CD4-positive, alpha-beta T cell treated with Interleukin-4 for 1 hour (primary cell): Measurements from ENCODE around the gene NAP1L1.

ENCODE experiments used
- DNase-seq, 2 donors: peaks; one replicate each; pipeline ENCODE4 v3.0.0-alpha.2; 2020 to 2022

The NAP1L1 gene

GRCh38 chr12:76083904-76084862 is at the start of gene NAP1L1:
TSS of gene NAP1L1 (minus strand) at chr12:76084685. CDS start at chr12:76074219, 10,466 bp downstream.
- DNase-seq = peak; percentile 96 to 98

- DNase-seq = no peak
These were observed 43.1 kb upstream of the NAP1L1 start for GRCh38 chr12:76127588-76127987.

GRCh38 chr12:76124456-76124855 is 40.0 kb upstream of the NAP1L1 start:
- no peak for DNase-seq

GRCh38 chr12:76123259-76124212 is 39.1 kb upstream of the NAP1L1 start:
- DNase-seq = no peak

- no peak for DNase-seq
These were observed 35.4 kb upstream of the NAP1L1 start for GRCh38 chr12:76119887-76120286.

- DNase-seq = no peak
These were observed 33.3 kb upstream of the NAP1L1 start for GRCh38 chr12:76117751-76118150.

GRCh38 chr12:76117067-76117691 is 32.7 kb upstream of the NAP1L1 start:
- no peak for DNase-seq

GRCh38 chr12:76113800-76114757 is 29.6 kb upstream of the NAP1L1 start:
- DNase-seq = no peak

- DNase-seq = no peak
These were observed 26.8 kb upstream of the NAP1L1 start for GRCh38 chr12:76111209-76111749.

- no peak for DNase-seq
These were observed 25.4 kb upstream of the NAP1L1 start for GRCh38 chr12:76109879-76110278.

GRCh38 chr12:76108356-76108755 is 23.9 kb upstream of the NAP1L1 start:
- no peak for DNase-seq

GRCh38 chr12:76106631-76107030 is 22.1 kb upstream of the NAP1L1 start:
- no peak for DNase-seq

- no peak for DNase-seq
These were observed 19.5 kb upstream of the NAP1L1 start for GRCh38 chr12:76103958-76104357.

GRCh38 chr12:76101739-76102385 is 17.4 kb upstream of the NAP1L1 start:
- DNase-seq = no peak

- no peak for DNase-seq
These were observed 11.7 kb upstream of the NAP1L1 start for GRCh38 chr12:76096079-76096646.

- no peak for DNase-seq
These were observed 10.3 kb upstream of the NAP1L1 start for GRCh38 chr12:76094754-76095153.

GRCh38 chr12:76091246-76091754 is 6.8 kb upstream of the NAP1L1 start:
- DNase-seq = no peak

GRCh38 chr12:76085520-76085868 is 1.0 kb upstream of the NAP1L1 start:
- peak; percentile 47 to 75 for DNase-seq

- peak; percentile 67 to 70 for DNase-seq
These were observed 506 bp upstream of the NAP1L1 start for GRCh38 chr12:76084863-76085519.
